Lower lobe of right lung (tissue), 2 donors: ENCODE data around the gene SPRR2B. TPM values are rescaled to one million over a fixed set of nuclear protein-coding genes. Genes with fewer than 3 reads are reported as not detected.

ENCODE experiments used
- ATAC-seq, 2 donors: fragments of 200-7000 bp; cut with Tn5 transposase; one replicate each; pipeline ENCODE4 v1.9.1; 2020 to 2022; ENCODE audit warnings: mild to moderate bottlenecking in 2 of 2, moderate library complexity in 2 of 2
- DNase-seq: peaks from one replicate; pipeline ENCODE4 v3.0.0-alpha.2; 2020
- H3K27ac ChIP-seq: fragments of 200-600 bp; one replicate; pipeline ENCODE4 v1.8.0; 2022
- H3K27me3 ChIP-seq: fragments of 200-600 bp; one replicate; pipeline ENCODE4 v1.8.0; 2022; ENCODE audit warnings: low read depth
- H3K36me3 ChIP-seq: fragments of 200-600 bp; one replicate; pipeline ENCODE4 v1.8.0; 2022; ENCODE audit warnings: mild to moderate bottlenecking
- H3K4me1 ChIP-seq: fragments of 200-600 bp; one replicate; pipeline ENCODE4 v1.8.0; 2022
- H3K4me3 ChIP-seq: fragments of 200-600 bp; one replicate; pipeline ENCODE4 v1.8.0; 2022; ENCODE audit warnings: mild to moderate bottlenecking
- H3K9me3 ChIP-seq: fragments of 200-600 bp; one replicate; pipeline ENCODE4 v1.8.0; 2022
- CTCF ChIP-seq: fragments of 200-600 bp; IDR thresholded peaks from one replicate; pipeline ENCODE4 v1.8.0; 2022; ENCODE audit warnings: antibody characterized with exemption, mild to moderate bottlenecking
- intact Hi-C: fragments of 100-400 bp; cut with DNase I; formaldehyde crosslinking; loops from one replicate; pipeline ENCODE4 v1.11.0; 2022
- total RNA-seq: library from RNA; stranded (reverse); fragmentation: NEBNext Ultra II Directional; extraction: Animal tissue kit (Norgen Biotek cat#: 25700); gene quantifications from one replicate; pipeline ENCODE4 v1.2.1, GENCODE V29; 2021
- donor health status: DM: no; HTN: yes; CAD: no; lungs with severe emphysema.

Gene SPRR2B
- total RNA-seq, 1 donor from 2014 or later = not detected

GRCh38 chr1:153049211-153049610, 22.2 kb downstream of the SPRR2B start:
- Histone ChIP-seq H3K27ac (no peak overlapping the region), H3K4me1 (no peaks in the 10 kb centered on the region), H3K4me3 (no peak overlapping the region), H3K9me3 (no peaks in the 10 kb centered on the region), H3K36me3 (no peaks in the 10 kb centered on the region), H3K27me3 (no peaks in the 10 kb centered on the region)
- ATAC-seq (peak in 1 of 2 donors; percentile 17), DNase-seq (no peak)
- intact Hi-C loops = no loop called here
- TF ChIP-seq CTCF = no peak

GRCh38 chr1:153040950-153041631, 30.3 kb downstream of the SPRR2B start, which contains the start of gene SPRR2D:
Gene SPRR2D (minus strand): TSS chr1:153041120. CDS start chr1:153040346, 774 bp downstream.
- DNase-seq = no peak
- no peak for ATAC-seq
- Histone ChIP-seq H3K4me3 (no peak within 1 kb of the TSS), H3K4me1 (no peaks in the 10 kb centered on the region), H3K27ac (no peak within 1 kb of the TSS), H3K36me3 (no peaks in the 10 kb centered on the region), H3K27me3 (peaks cover 5% of the 10 kb centered on the region), H3K9me3 (no peaks in the 10 kb centered on the region)
- TF ChIP-seq CTCF = no peak
- intact Hi-C loops = no loop called here

GRCh38 chr1:153035211-153035610, 36.2 kb downstream of the SPRR2B start:
- Histone ChIP-seq H3K36me3 (no peaks in the 10 kb centered on the region), H3K4me1 (no peaks in the 10 kb centered on the region), H3K4me3 (no peak overlapping the region), H3K27me3 (no peaks in the 10 kb centered on the region), H3K27ac (no peak overlapping the region), H3K9me3 (no peaks in the 10 kb centered on the region)
- DNase-seq (no peak), ATAC-seq (no peak)
- intact Hi-C loops = no loop called here
- no peak for TF ChIP-seq CTCF

GRCh38 chr1:153032677-153033308, 38.6 kb downstream of the SPRR2B start:
- no peaks in the 10 kb centered on the region for H3K36me3 ChIP-seq
- H3K27me3 ChIP-seq = no peaks in the 10 kb centered on the region
- DNase-seq (no peak), ATAC-seq (peak; percentile 77 to 80)
- TF ChIP-seq CTCF = no peak
- intact Hi-C loops = no loop called here
- no peak overlapping the region for H3K4me3 ChIP-seq
- no peaks in the 10 kb centered on the region for H3K4me1 ChIP-seq
- H3K27ac ChIP-seq = no peak overlapping the region
- H3K9me3 ChIP-seq = no peaks in the 10 kb centered on the region

- intact Hi-C loops = no loop called here
- H3K27ac ChIP-seq = no peak overlapping the region
- no peak for TF ChIP-seq CTCF
Measured at GRCh38 chr1:153032073-153032472, 39.3 kb downstream of the SPRR2B start.

More at GRCh38 chr1:153032073-153032472, 39.3 kb downstream of the SPRR2B start:
- ATAC-seq (no peak), DNase-seq (no peak)
- H3K9me3 ChIP-seq = no peaks in the 10 kb centered on the region
- H3K36me3 ChIP-seq = no peaks in the 10 kb centered on the region
- no peak overlapping the region for H3K4me3 ChIP-seq
- no peaks in the 10 kb centered on the region for H3K4me1 ChIP-seq
- no peaks in the 10 kb centered on the region for H3K27me3 ChIP-seq
